ENCODE results near the gene CYTH2. TPM values are rescaled to one million over a fixed set of nuclear protein-coding genes. Genes with fewer than 3 reads are reported as not detected.

Gene CYTH2
- total and polyA plus RNA-seq, 2 experiments from 2014 or later, result 41.1 to 60.4 TPM

DNA sequence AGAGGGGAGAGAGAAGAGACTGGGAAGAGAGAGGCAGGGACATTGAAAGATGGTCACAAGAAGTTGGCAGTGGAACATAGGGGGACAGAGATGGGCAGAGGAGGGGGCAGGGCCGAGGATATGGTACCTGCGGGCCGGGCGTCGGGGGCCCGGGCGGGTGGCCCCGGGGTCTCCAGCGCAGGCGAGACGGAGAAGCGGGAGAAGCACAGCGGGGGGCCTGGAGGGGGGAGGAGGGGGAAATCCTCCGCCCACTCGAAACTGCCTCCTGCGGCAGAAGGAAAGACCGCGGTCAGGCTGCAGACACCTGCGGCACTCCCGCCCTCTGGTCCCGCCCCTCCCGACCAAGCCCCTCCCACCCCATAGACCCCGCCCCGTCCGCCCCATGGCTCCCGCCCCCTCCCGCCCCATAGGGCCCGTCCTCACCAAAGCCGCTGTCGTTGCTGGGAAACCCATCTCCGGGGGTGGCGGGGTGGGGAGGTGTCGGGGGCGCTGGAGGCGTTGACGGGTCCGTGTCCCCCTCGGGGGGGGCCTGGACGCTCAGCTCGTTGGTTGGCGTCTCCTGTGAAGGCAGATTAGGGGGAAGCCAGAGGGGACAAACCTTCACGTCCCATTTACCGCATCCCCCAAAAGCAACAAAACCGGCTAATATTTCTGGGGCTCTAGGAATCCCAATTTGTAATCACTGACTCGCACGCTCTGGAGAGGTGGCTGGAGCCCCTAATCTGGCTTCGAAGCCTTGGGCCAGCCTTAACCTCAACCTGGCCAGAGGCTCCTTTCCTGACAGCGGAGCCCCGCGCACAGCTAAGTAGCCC lies 22.0 kb downstream of the CYTH2 start:
- H3K4me1 Mint-ChIP-seq, result peaks cover 21% of the 10 kb centered on the region
- TF ChIP-seq CREB1 (CRISPR knock-in tag; IDR thresholded peaks at IDR 0.05; ENCODE audit: low read depth) (no peak), POLR2AphosphoS5 (IDR thresholded peaks at IDR 0.05; ENCODE audit: low read depth) (no peak), STAT1 (IDR thresholded peaks at IDR 0.05; ENCODE audit: unreplicated experiment) (no peak), ZNF331 (CRISPR knock-in tag; IDR thresholded peaks at IDR 0.05; ENCODE audit: low read depth) (no peak), EZH2 (IDR thresholded peaks at IDR 0.05; ENCODE audit: low read depth, unreplicated experiment) (no peak), EZH2phosphoT487 (IDR thresholded peaks at IDR 0.05; ENCODE audit: unreplicated experiment) (no peak), ZNF114 (CRISPR knock-in tag; IDR thresholded peaks at IDR 0.05) (no peak)
- TF ChIP-seq, protein P1, sequence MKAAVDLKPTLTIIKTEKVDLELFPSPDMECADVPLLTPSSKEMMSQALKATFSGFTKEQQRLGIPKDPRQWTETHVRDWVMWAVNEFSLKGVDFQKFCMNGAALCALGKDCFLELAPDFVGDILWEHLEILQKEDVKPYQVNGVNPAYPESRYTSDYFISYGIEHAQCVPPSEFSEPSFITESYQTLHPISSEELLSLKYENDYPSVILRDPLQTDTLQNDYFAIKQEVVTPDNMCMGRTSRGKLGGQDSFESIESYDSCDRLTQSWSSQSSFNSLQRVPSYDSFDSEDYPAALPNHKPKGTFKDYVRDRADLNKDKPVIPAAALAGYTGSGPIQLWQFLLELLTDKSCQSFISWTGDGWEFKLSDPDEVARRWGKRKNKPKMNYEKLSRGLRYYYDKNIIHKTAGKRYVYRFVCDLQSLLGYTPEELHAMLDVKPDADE (IDR thresholded peaks at IDR 0.05), result no peak
- TF ChIP-seq, protein P2, sequence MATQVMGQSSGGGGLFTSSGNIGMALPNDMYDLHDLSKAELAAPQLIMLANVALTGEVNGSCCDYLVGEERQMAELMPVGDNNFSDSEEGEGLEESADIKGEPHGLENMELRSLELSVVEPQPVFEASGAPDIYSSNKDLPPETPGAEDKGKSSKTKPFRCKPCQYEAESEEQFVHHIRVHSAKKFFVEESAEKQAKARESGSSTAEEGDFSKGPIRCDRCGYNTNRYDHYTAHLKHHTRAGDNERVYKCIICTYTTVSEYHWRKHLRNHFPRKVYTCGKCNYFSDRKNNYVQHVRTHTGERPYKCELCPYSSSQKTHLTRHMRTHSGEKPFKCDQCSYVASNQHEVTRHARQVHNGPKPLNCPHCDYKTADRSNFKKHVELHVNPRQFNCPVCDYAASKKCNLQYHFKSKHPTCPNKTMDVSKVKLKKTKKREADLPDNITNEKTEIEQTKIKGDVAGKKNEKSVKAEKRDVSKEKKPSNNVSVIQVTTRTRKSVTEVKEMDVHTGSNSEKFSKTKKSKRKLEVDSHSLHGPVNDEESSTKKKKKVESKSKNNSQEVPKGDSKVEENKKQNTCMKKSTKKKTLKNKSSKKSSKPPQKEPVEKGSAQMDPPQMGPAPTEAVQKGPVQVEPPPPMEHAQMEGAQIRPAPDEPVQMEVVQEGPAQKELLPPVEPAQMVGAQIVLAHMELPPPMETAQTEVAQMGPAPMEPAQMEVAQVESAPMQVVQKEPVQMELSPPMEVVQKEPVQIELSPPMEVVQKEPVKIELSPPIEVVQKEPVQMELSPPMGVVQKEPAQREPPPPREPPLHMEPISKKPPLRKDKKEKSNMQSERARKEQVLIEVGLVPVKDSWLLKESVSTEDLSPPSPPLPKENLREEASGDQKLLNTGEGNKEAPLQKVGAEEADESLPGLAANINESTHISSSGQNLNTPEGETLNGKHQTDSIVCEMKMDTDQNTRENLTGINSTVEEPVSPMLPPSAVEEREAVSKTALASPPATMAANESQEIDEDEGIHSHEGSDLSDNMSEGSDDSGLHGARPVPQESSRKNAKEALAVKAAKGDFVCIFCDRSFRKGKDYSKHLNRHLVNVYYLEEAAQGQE (IDR thresholded peaks at IDR 0.05; ENCODE audit: unreplicated experiment), result no peak
- TF ChIP-seq, protein P3, sequence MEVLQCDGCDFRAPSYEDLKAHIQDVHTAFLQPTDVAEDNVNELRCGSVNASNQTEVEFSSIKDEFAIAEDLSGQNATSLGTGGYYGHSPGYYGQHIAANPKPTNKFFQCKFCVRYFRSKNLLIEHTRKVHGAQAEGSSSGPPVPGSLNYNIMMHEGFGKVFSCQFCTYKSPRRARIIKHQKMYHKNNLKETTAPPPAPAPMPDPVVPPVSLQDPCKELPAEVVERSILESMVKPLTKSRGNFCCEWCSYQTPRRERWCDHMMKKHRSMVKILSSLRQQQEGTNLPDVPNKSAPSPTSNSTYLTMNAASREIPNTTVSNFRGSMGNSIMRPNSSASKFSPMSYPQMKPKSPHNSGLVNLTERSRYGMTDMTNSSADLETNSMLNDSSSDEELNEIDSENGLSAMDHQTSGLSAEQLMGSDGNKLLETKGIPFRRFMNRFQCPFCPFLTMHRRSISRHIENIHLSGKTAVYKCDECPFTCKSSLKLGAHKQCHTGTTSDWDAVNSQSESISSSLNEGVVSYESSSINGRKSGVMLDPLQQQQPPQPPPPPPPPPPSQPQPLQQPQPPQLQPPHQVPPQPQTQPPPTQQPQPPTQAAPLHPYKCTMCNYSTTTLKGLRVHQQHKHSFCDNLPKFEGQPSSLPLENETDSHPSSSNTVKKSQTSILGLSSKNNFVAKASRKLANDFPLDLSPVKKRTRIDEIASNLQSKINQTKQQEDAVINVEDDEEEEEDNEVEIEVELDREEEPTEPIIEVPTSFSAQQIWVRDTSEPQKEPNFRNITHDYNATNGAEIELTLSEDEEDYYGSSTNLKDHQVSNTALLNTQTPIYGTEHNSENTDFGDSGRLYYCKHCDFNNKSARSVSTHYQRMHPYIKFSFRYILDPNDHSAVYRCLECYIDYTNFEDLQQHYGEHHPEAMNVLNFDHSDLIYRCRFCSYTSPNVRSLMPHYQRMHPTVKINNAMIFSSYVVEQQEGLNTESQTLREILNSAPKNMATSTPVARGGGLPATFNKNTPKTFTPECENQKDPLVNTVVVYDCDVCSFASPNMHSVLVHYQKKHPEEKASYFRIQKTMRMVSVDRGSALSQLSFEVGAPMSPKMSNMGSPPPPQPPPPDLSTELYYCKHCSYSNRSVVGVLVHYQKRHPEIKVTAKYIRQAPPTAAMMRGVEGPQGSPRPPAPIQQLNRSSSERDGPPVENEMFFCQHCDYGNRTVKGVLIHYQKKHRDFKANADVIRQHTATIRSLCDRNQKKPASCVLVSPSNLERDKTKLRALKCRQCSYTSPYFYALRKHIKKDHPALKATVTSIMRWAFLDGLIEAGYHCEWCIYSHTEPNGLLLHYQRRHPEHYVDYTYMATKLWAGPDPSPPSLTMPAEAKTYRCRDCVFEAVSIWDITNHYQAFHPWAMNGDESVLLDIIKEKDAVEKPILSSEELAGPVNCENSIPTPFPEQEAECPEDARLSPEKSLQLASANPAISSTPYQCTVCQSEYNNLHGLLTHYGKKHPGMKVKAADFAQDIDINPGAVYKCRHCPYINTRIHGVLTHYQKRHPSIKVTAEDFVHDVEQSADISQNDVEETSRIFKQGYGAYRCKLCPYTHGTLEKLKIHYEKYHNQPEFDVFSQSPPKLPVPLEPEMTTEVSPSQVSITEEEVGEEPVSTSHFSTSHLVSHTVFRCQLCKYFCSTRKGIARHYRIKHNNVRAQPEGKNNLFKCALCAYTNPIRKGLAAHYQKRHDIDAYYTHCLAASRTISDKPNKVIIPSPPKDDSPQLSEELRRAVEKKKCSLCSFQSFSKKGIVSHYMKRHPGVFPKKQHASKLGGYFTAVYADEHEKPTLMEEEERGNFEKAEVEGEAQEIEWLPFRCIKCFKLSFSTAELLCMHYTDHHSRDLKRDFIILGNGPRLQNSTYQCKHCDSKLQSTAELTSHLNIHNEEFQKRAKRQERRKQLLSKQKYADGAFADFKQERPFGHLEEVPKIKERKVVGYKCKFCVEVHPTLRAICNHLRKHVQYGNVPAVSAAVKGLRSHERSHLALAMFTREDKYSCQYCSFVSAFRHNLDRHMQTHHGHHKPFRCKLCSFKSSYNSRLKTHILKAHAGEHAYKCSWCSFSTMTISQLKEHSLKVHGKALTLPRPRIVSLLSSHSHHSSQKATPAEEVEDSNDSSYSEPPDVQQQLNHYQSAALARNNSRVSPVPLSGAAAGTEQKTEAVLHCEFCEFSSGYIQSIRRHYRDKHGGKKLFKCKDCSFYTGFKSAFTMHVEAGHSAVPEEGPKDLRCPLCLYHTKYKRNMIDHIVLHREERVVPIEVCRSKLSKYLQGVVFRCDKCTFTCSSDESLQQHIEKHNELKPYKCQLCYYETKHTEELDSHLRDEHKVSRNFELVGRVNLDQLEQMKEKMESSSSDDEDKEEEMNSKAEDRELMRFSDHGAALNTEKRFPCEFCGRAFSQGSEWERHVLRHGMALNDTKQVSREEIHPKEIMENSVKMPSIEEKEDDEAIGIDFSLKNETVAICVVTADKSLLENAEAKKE (CRISPR knock-in tag; IDR thresholded peaks at IDR 0.05), result no peak
- Histone ChIP-seq H2AFZ (0 out of 2 replicates have a peak overlapping the region, but pooled peaks have one; percentile 63), H3K79me2 (replicated peaks; ENCODE audit: insufficient read depth) (no peaks in the 10 kb centered on the region), H3K4me3 (peak overlapping the region; percentile 76), H3K36me3 (ENCODE audit: insufficient read depth) (no peaks in the 10 kb centered on the region), H3K9me2 (ENCODE audit: insufficient read depth) (no peaks in the 10 kb centered on the region), H3K4me2 (peak overlapping the region; percentile 90), H3K27ac (ENCODE audit: low read depth) (peak overlapping the region; percentile 93; the same call in 1 of the 2 replicates), H3F3A (replicated peaks; ENCODE audit: low read depth) (peaks cover 37% of the 10 kb centered on the region), H4K20me1 (replicated peaks; ENCODE audit: insufficient read depth) (peaks cover 6% of the 10 kb centered on the region; the same call in 1 of the 2 replicates), H3K27me3 (ENCODE audit: insufficient read depth) (0 out of 2 replicates have a peak, but pooled peaks cover 2% of the 10 kb centered on the region), H3K4me1 (ENCODE audit: insufficient read depth) (peaks cover 23% of the 10 kb centered on the region)
- peak overlapping the region; percentile 75 for H3K4me3 Mint-ChIP-seq
- H3K27me3 Mint-ChIP-seq (ENCODE audit: insufficient read depth, low read depth, poor library complexity), result peaks cover 34% of the 10 kb centered on the region
- peaks cover 3% of the 10 kb centered on the region; the same call in 2 of the 3 replicates for H3K36me3 Mint-ChIP-seq (ENCODE audit: low read depth)
- DNase-seq (ENCODE audit: low spot score) (peak; percentile 88), ATAC-seq (peak; percentile 13)
- peak overlapping the region; percentile 95 for H3K27ac Mint-ChIP-seq
- H3K9me3 Mint-ChIP-seq, result no peaks in the 10 kb centered on the region; the same call in 1 of the 3 replicates

All from GM23338 (cell line).